PC-3 (cell line): ENCODE data around the gene UGT1A4. TPM values are rescaled to one million over a fixed set of nuclear protein-coding genes. Genes with fewer than 3 reads are reported as not detected.
A peak's percentile ranks its signal among the peaks of the same experiment; 100 is the strongest.

Experiments used
- ATAC-seq: fragments of 200-7000 bp; cut with Tn5 transposase; 2 replicates; pipeline ENCODE4 v1.9.1; 2020; ENCODE audit warnings: mild to moderate bottlenecking, moderate library complexity
- Bru-seq: library from RNA; stranded (reverse); fragments of 400-500 nt; gene quantifications from one replicate; lab custom pipeline; 2021; lab: Mats Ljungman, UMichigan
- BruChase-seq, 2 experiments: library from RNA; stranded (reverse); fragments of 400-500 nt; gene quantifications; one replicate each; lab custom pipeline; 2021; lab: Mats Ljungman, UMichigan
- BruUV-seq: library from RNA; stranded (reverse); fragments of 400-500 nt; replicated peaks from 2 replicates; lab custom pipeline; 2021; lab: Mats Ljungman, UMichigan
- CTCF ChIA-PET: fragments of 300-600 bp; sonication (Branson Sonifier 250); formaldehyde crosslinking; loops from one replicate; lab custom pipeline; 2022; ENCODE audit warnings: antibody characterized with exemption; lab: Charles Lee
- POLR2A ChIA-PET: fragments of 300-600 bp; sonication (Branson Sonifier 250); formaldehyde crosslinking; loops from one replicate; lab custom pipeline; 2022; ENCODE audit warnings: antibody characterized with exemption; ENCODE audit not compliant: unreplicated experiment; lab: Charles Lee
- DNase-seq: peaks from one replicate; pipeline ENCODE4 v3.0.0-alpha.2; 2015
- H2AFZ ChIP-seq: fragments of 300-600 bp; sonication (generic); 2 replicates; pipeline ENCODE4 v1.6.0; 2016; ENCODE audit warnings: antibody characterized with exemption, low read length
- H3F3A ChIP-seq: fragments of 300-600 bp; sonication (generic); one replicate; pipeline ENCODE4 v1.6.0; 2017; ENCODE audit warnings: antibody characterized with exemption, low read length, control low read depth, mild to moderate bottlenecking; ENCODE audit not compliant: unreplicated experiment
- H3K27ac ChIP-seq: fragments of 300-600 bp; sonication (generic); 2 replicates; pipeline ENCODE4 v1.5.1; 2016; ENCODE audit warnings: mild to moderate bottlenecking, low read length
- H3K27me3 ChIP-seq: fragments of 300-600 bp; sonication (generic); 2 replicates; pipeline ENCODE4 v1.6.1; 2016; ENCODE audit warnings: low read length, mixed read lengths
- H3K36me3 ChIP-seq: fragments of 300-600 bp; sonication (generic); 2 replicates; pipeline ENCODE4 v1.6.1; 2016; ENCODE audit warnings: low read depth, mixed run types, low read length, mixed read lengths
- H3K4me1 ChIP-seq: fragments of 300-600 bp; sonication (generic); 2 replicates; pipeline ENCODE4 v1.5.1; 2016; ENCODE audit warnings: low read length; ENCODE audit not compliant: insufficient read depth
- H3K4me2 ChIP-seq: fragments of 300-600 bp; sonication (generic); 2 replicates; pipeline ENCODE4 v1.6.0; 2016; ENCODE audit warnings: low read length
- H3K4me3 ChIP-seq: fragments of 300-600 bp; sonication (generic); 2 replicates; pipeline ENCODE4 v1.5.1; 2016; ENCODE audit warnings: mild to moderate bottlenecking, low read length, mixed read lengths
- H3K79me2 ChIP-seq: fragments of 300-600 bp; sonication (generic); 2 replicates; pipeline ENCODE4 v1.6.1; 2017; ENCODE audit warnings: low read length, mixed read lengths
- H3K9ac ChIP-seq: fragments of 300-600 bp; sonication (generic); 2 replicates; pipeline ENCODE4 v1.6.0; 2016; ENCODE audit warnings: mild to moderate bottlenecking, low read length
- H3K9me2 ChIP-seq: fragments of 300-600 bp; sonication (generic); replicated peaks from 2 replicates; pipeline ENCODE4 v1.6.1; 2016; ENCODE audit warnings: mixed run types, low read length, mixed read lengths
- H3K9me3 ChIP-seq: fragments of 300-600 bp; sonication (generic); 2 replicates; pipeline ENCODE4 v1.6.1; 2016; ENCODE audit warnings: low read length, mixed read lengths
- H4K20me1 ChIP-seq: fragments of 300-600 bp; sonication (generic); 2 replicates; pipeline ENCODE4 v1.6.1; 2016; ENCODE audit warnings: low read length, mixed read lengths
- CTCF ChIP-seq: fragments of 300-600 bp; sonication (generic); conservative IDR thresholded peaks from 2 replicates; pipeline ENCODE4 v1.5.1; 2017; ENCODE audit warnings: antibody characterized with exemption, low read depth, mild to moderate bottlenecking, low read length
- EZH2 ChIP-seq: fragments of 300-600 bp; sonication (generic); IDR thresholded peaks from one replicate; pipeline ENCODE4 v1.6.1; 2017; ENCODE audit warnings: antibody characterized with exemption, mild to moderate bottlenecking, low read length; ENCODE audit not compliant: unreplicated experiment
- EZH2phosphoT487 ChIP-seq: fragments of 300-600 bp; sonication (generic); IDR thresholded peaks from 2 replicates; pipeline ENCODE4 v1.6.1; 2018; ENCODE audit warnings: mild to moderate bottlenecking, antibody characterized with exemption, low read length, borderline replicate concordance
- intact Hi-C: fragments of 100-400 bp; cut with micrococcal nuclease; formaldehyde crosslinking; loops from 2 replicates; pipeline ENCODE4 v1.9.0; 2023
- long read RNA-seq: library from polyadenylated mRNA; unstranded; transcript quantifications from one replicate; pipeline ENCODE4 v2.0.0, GENCODE V29; 2021; ENCODE audit not compliant: unreplicated experiment
- total RNA-seq: library from RNA; depleted of rRNA; stranded (reverse); fragments of >200 nt; gene quantifications from 2 replicates; pipeline ENCODE4 v1.2.3, GENCODE V29; 2014; rRNA removed

Gene UGT1A4
- total RNA-seq (not detected in 2 replicates), Bru-seq, nascent RNA (percentile 25 among the genes with signal in this experiment), BruChase-seq, experiment 1, labeled RNA remaining after a 6-hour chase (not detected), BruChase-seq, experiment 2, labeled RNA remaining after a 2-hour chase (not detected)
- long read RNA-seq, result 0 reads

- BruUV-seq, result no TSS peak
Observed at GRCh38 chr2:233718552-233718951, at the start of gene UGT1A4. Gene UGT1A4, plus strand, starts transcription at chr2:233718736. Its CDS starts 85 bp downstream, at chr2:233718821.

GRCh38 chr2:233671290-233672161 is 47.0 kb upstream of the UGT1A4 start, which contains the start of gene UGT1A9:
Gene UGT1A9, plus strand, starts transcription at chr2:233671898. Its CDS starts 37 bp downstream, at chr2:233671935.
- no TSS peak for BruUV-seq
- H4K20me1 ChIP-seq, result no peaks in the 10 kb centered on the region
- ATAC-seq (no peak), DNase-seq (no peak)
- TF ChIP-seq CTCF (no peak), EZH2phosphoT487 (no peak), EZH2 (no peak)
- H3K36me3 ChIP-seq, result no peaks in the 10 kb centered on the region
- intact Hi-C loops, result no loop called here
- no peak within 1 kb of the TSS for H3K4me3 ChIP-seq
- H3K9me2 ChIP-seq, result no peaks in the 10 kb centered on the region
- H3K4me1 ChIP-seq, result no peaks in the 10 kb centered on the region
- no peak within 1 kb of the TSS for H3K27ac ChIP-seq
- no peak within 1 kb of the TSS for H3K4me2 ChIP-seq
- no peaks in the 10 kb centered on the region for H3K79me2 ChIP-seq
- ChIA-PET CTCF (no interaction called here), POLR2A (interaction anchor here (0.7 kb wide), 1 partner anchor 12 kb away, joined by 3 read pairs; no protein-coding TSS in a partner anchor)
- H3F3A ChIP-seq, result no peaks in the 10 kb centered on the region
- H3K9ac ChIP-seq, result no peak within 1 kb of the TSS
- no peak within 1 kb of the TSS for H2AFZ ChIP-seq
- no peaks in the 10 kb centered on the region for H3K27me3 ChIP-seq
- H3K9me3 ChIP-seq, result no peaks in the 10 kb centered on the region

More at GRCh38 chr2:233718552-233718951, at the start of gene UGT1A4:
- H3F3A ChIP-seq, result no peaks in the 10 kb centered on the region
- no peaks in the 10 kb centered on the region for H3K4me1 ChIP-seq
- no peak for TF ChIP-seq CTCF
- no peaks in the 10 kb centered on the region for H4K20me1 ChIP-seq
- no peaks in the 10 kb centered on the region; the same call in 1 of the 2 replicates for H3K9me2 ChIP-seq
- no peak within 1 kb of the TSS for H3K9ac ChIP-seq
- ChIA-PET CTCF (no interaction called here), POLR2A (no interaction called here)
- ATAC-seq (no peak), DNase-seq (no peak)
- no peak within 1 kb of the TSS for H3K4me2 ChIP-seq
- no peaks in the 10 kb centered on the region for H3K27me3 ChIP-seq
- H3K9me3 ChIP-seq, result no peaks in the 10 kb centered on the region
- H3K79me2 ChIP-seq, result no peaks in the 10 kb centered on the region
- H3K36me3 ChIP-seq, result no peaks in the 10 kb centered on the region
- intact Hi-C loops, result no loop called here
- H3K27ac ChIP-seq, result no peak within 1 kb of the TSS
- H3K4me3 ChIP-seq, result no peak within 1 kb of the TSS
- H2AFZ ChIP-seq, result no peak within 1 kb of the TSS

GRCh38 chr2:233672886-233673285 is 45.6 kb upstream of the UGT1A4 start:
- Histone ChIP-seq H3K79me2 (no peaks in the 10 kb centered on the region), H3K9me2 (no peaks in the 10 kb centered on the region), H4K20me1 (no peaks in the 10 kb centered on the region), H3K9me3 (no peaks in the 10 kb centered on the region), H3K27me3 (no peaks in the 10 kb centered on the region), H2AFZ (no peak overlapping the region), H3K4me2 (no peak overlapping the region), H3K36me3 (no peaks in the 10 kb centered on the region), H3K9ac (no peak overlapping the region), H3K4me1 (no peaks in the 10 kb centered on the region), H3F3A (no peaks in the 10 kb centered on the region), H3K27ac (no peak overlapping the region), H3K4me3 (no peak overlapping the region)
- no peak for DNase-seq
- no peak for ATAC-seq
- ChIA-PET POLR2A (no interaction called here), CTCF (no interaction called here)
- TF ChIP-seq EZH2 (no peak), CTCF (no peak), EZH2phosphoT487 (no peak)
- intact Hi-C loops, result no loop called here
- no TSS peak for BruUV-seq
